Caco-2 (cell line): ENCODE results near the gene EZR. TPM values are rescaled to one million over a fixed set of nuclear protein-coding genes. Genes with fewer than 3 reads are reported as not detected.

Experiments used
- BruUV-seq: library from RNA; stranded (reverse); fragments of 400-500 nt; replicated peaks from 2 replicates; lab custom pipeline; 2021; lab: Mats Ljungman, UMichigan
- CTCF ChIA-PET: fragments of 300-600 bp; sonication (Branson Sonifier 250); formaldehyde crosslinking; loops from one replicate; lab custom pipeline; 2022; ENCODE audit warnings: antibody characterized with exemption; lab: Charles Lee
- POLR2A ChIA-PET: fragments of 300-600 bp; sonication (Branson Sonifier 250); formaldehyde crosslinking; loops from one replicate; lab custom pipeline; 2022; ENCODE audit warnings: antibody characterized with exemption; lab: Charles Lee
- DNase-seq, 2 experiments: peaks; one replicate each; pipeline versions ENCODE4 v3.0.0 to v3.0.0-alpha.2; 2020 to 2022
- H3K27me3 ChIP-seq: replicated peaks from 2 replicates; pipeline ENCODE4 v1.6.0; 2011; ENCODE audit warnings: low read length; ENCODE audit not compliant: control insufficient read depth, insufficient read depth
- H3K36me3 ChIP-seq: 2 replicates; pipeline ENCODE4 v1.5.1; 2011; ENCODE audit warnings: low read length; ENCODE audit not compliant: control insufficient read depth, insufficient read depth
- H3K4me1 ChIP-seq: fragments of 250-450 bp; sonication (Bioruptor Pico); 2 replicates; pipeline ENCODE4 v1.5.1; 2020; ENCODE audit warnings: mild to moderate bottlenecking
- H3K4me3 ChIP-seq: 2 replicates; pipeline ENCODE4 v1.5.1; 2011; ENCODE audit warnings: low read depth, mild to moderate bottlenecking, control low read depth, low read length
- H3K9me3 ChIP-seq: fragments of 250-450 bp; sonication (Bioruptor Pico); 2 replicates; pipeline ENCODE4 v1.5.1; 2020; ENCODE audit warnings: mild to moderate bottlenecking, moderate library complexity
- H3K27ac Mint-ChIP-seq: one replicate; pipeline ENCODE4 v1.8.0; 2022; ENCODE audit warnings: mixed read lengths; ENCODE audit not compliant: unreplicated experiment
- H3K27me3 Mint-ChIP-seq: one replicate; pipeline ENCODE4 v1.8.0; 2022; ENCODE audit warnings: mixed read lengths; ENCODE audit not compliant: insufficient read depth, unreplicated experiment
- H3K36me3 Mint-ChIP-seq: one replicate; pipeline ENCODE4 v1.8.0; 2022; ENCODE audit warnings: mild to moderate bottlenecking, mixed read lengths; ENCODE audit not compliant: insufficient read depth, unreplicated experiment
- H3K4me1 Mint-ChIP-seq: one replicate; pipeline ENCODE4 v1.8.0; 2022; ENCODE audit warnings: low read depth, mixed read lengths; ENCODE audit not compliant: unreplicated experiment
- H3K4me3 Mint-ChIP-seq: one replicate; pipeline ENCODE4 v1.8.0; 2022; ENCODE audit warnings: mild to moderate bottlenecking, moderate library complexity, mixed read lengths; ENCODE audit not compliant: unreplicated experiment
- H3K9me3 Mint-ChIP-seq: one replicate; pipeline ENCODE4 v1.8.0; 2022; ENCODE audit warnings: mixed read lengths; ENCODE audit not compliant: unreplicated experiment
- intact Hi-C: fragments of 100-400 bp; cut with micrococcal nuclease; formaldehyde crosslinking; loops from one replicate; pipeline ENCODE4 v1.10.0; 2022; ENCODE audit not compliant: unreplicated experiment
- total RNA-seq: library from RNA; stranded (reverse); gene quantifications from 2 replicates; pipeline ENCODE4 v1.2.3, GENCODE V29; 2022
- TF ChIP-seq, protein P1 (sequence below), 2 experiments: fragments of 200-600 bp in 1 of 2; IDR thresholded peaks; 1 replicate in 1 of 2; 2 replicates in 1 of 2; pipeline versions ENCODE4 v1.5.1 to v1.8.0; 2011 to 2022; ENCODE audit warnings: antibody characterized with exemption in 1 of 2, control low read depth in 1 of 2, inconsistent platforms in 1 of 2, low read depth in 1 of 2, low read length in 1 of 2, mild to moderate bottlenecking in 1 of 2, moderate library complexity in 1 of 2; ENCODE audit not compliant: insufficient read depth in 1 of 2, severe bottlenecking in 1 of 2, unreplicated experiment in 1 of 2

The EZR gene
- total RNA-seq, 1 experiment from 2014 or later: 290 TPM

GRCh38 chr6:158763434-158764182, 55.6 kb downstream of the EZR start:
- Histone ChIP-seq H3K27me3 (no peaks in the 10 kb centered on the region; the same call in 1 of the 2 replicates), H3K36me3 (peaks cover 7% of the 10 kb centered on the region), H3K9me3 (no peaks in the 10 kb centered on the region), H3K4me1 (peaks cover 11% of the 10 kb centered on the region; the same call in 1 of the 2 replicates), H3K4me3 (no peak overlapping the region)
- TF ChIP-seq, protein P1, sequence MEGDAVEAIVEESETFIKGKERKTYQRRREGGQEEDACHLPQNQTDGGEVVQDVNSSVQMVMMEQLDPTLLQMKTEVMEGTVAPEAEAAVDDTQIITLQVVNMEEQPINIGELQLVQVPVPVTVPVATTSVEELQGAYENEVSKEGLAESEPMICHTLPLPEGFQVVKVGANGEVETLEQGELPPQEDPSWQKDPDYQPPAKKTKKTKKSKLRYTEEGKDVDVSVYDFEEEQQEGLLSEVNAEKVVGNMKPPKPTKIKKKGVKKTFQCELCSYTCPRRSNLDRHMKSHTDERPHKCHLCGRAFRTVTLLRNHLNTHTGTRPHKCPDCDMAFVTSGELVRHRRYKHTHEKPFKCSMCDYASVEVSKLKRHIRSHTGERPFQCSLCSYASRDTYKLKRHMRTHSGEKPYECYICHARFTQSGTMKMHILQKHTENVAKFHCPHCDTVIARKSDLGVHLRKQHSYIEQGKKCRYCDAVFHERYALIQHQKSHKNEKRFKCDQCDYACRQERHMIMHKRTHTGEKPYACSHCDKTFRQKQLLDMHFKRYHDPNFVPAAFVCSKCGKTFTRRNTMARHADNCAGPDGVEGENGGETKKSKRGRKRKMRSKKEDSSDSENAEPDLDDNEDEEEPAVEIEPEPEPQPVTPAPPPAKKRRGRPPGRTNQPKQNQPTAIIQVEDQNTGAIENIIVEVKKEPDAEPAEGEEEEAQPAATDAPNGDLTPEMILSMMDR (IDR thresholded peaks at IDR 0.05; ENCODE audit: insufficient read depth in 1 of 2, low read depth in 1 of 2, low read length in 1 of 2, severe bottlenecking in 1 of 2, unreplicated experiment in 1 of 2): no peak
- no peaks in the 10 kb centered on the region for H3K27me3 Mint-ChIP-seq
- H3K27ac Mint-ChIP-seq: peak overlapping the region; percentile 61
- CTCF ChIA-PET: interaction anchor here (1.0 kb wide), 1 partner anchor 60 kb away, joined by 3 read pairs; no protein-coding TSS in a partner anchor
- no TSS peak for BruUV-seq
- intact Hi-C loops: loop anchor here (2.0 kb wide), 1 partner anchor 59 kb away; no protein-coding TSS in a partner anchor
- peaks cover 88% of the 10 kb centered on the region for H3K36me3 Mint-ChIP-seq
- H3K9me3 Mint-ChIP-seq: no peaks in the 10 kb centered on the region
- H3K4me3 Mint-ChIP-seq: no peak overlapping the region
- H3K4me1 Mint-ChIP-seq: peaks cover 19% of the 10 kb centered on the region
- POLR2A ChIA-PET: interaction anchor here (0.6 to 1.0 kb wide), 2 partner anchors 11 to 106 kb away, joined by 3 read pairs; no protein-coding TSS in a partner anchor
- DNase-seq: no peak

DNA sequence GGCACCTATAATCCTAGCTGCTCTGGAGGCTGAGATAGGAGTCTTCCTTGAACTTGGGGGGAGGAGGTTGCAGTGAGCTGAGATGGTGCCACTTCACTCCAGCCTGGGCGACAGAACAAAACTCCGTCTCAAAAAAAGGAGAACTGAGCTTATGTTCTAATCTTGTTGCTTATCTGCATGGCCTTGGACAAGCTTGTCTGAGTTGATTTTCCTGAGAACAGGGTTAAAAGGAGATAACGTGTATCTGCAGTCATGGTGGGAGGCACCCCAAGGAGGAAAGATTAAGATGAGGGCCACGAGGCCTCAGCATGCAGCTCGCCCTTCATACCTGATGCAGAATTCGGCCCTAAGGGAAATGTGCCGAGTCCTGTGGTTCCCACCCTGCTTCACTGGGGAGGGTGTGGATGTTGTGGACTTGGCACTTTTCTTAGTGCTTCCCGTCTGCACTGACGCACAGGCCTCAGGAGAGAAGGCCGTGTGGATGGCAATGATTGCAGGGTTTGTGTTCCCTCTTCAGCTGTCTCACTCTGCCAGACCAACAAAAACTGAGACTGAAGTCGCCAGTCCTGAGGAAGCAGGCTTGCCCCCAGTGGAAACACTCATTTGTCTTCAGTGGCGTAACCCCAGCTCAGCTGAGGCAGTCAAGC, 56.3 kb downstream of the EZR start:
- H3K36me3 Mint-ChIP-seq: peaks cover 81% of the 10 kb centered on the region
- no peaks in the 10 kb centered on the region for H3K27me3 Mint-ChIP-seq
- intact Hi-C loops: loop anchor here (2.0 kb wide), 1 partner anchor 58 kb away; no protein-coding TSS in a partner anchor

More for the DNA sequence above, 56.3 kb downstream of the EZR start:
- DNase-seq: no peak
- Histone ChIP-seq H3K27me3 (no peaks in the 10 kb centered on the region), H3K9me3 (no peaks in the 10 kb centered on the region), H3K4me1 (peaks cover 11% of the 10 kb centered on the region; the same call in 1 of the 2 replicates), H3K36me3 (peaks cover 5% of the 10 kb centered on the region), H3K4me3 (no peak overlapping the region)
- peak overlapping the region; percentile 21 for H3K27ac Mint-ChIP-seq
- no peak overlapping the region for H3K4me3 Mint-ChIP-seq
- TF ChIP-seq, protein P1 (IDR thresholded peaks at IDR 0.05; ENCODE audit: insufficient read depth in 1 of 2, low read depth in 1 of 2, low read length in 1 of 2, severe bottlenecking in 1 of 2, unreplicated experiment in 1 of 2): no peak
- CTCF ChIA-PET: interaction anchor here (1.0 kb wide), 1 partner anchor 59 kb away, joined by 3 read pairs; no protein-coding TSS in a partner anchor
- POLR2A ChIA-PET: interaction anchor here (1.0 kb wide), 1 partner anchor 107 kb away, joined by 3 read pairs; no protein-coding TSS in a partner anchor
- no peaks in the 10 kb centered on the region for H3K9me3 Mint-ChIP-seq
- BruUV-seq: no TSS peak
- peaks cover 20% of the 10 kb centered on the region for H3K4me1 Mint-ChIP-seq
